ENCODE data around the gene GALR3. TPM values are rescaled to one million over a fixed set of nuclear protein-coding genes. Genes with fewer than 3 reads are reported as not detected.

The GALR3 gene
- total RNA-seq, 6 experiments from 2014 or later, result 0.29 to 0.83 TPM; not detected in 4

DNA sequence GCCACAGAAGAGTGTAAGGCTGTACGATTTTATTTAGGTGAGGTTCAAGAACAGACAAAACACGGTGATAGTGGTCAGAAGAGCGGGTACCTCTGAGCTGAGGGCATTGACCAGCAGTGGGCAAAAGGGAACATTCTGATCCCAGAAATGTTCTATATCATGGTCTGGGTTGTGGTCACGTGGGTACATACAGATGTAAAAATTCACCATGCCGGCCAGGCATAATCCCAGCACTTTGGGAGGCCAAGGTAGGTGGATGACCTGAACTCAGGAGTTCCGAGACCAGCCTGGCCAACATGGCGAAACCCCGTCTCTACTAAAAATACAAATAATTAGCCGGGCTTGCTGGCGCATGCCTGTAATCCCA, 46.6 kb upstream of the GALR3 start:
- TF ChIP-seq POLR2A (IDR thresholded peaks at IDR 0.05), result no peak
- TF ChIP-seq, protein P1, sequence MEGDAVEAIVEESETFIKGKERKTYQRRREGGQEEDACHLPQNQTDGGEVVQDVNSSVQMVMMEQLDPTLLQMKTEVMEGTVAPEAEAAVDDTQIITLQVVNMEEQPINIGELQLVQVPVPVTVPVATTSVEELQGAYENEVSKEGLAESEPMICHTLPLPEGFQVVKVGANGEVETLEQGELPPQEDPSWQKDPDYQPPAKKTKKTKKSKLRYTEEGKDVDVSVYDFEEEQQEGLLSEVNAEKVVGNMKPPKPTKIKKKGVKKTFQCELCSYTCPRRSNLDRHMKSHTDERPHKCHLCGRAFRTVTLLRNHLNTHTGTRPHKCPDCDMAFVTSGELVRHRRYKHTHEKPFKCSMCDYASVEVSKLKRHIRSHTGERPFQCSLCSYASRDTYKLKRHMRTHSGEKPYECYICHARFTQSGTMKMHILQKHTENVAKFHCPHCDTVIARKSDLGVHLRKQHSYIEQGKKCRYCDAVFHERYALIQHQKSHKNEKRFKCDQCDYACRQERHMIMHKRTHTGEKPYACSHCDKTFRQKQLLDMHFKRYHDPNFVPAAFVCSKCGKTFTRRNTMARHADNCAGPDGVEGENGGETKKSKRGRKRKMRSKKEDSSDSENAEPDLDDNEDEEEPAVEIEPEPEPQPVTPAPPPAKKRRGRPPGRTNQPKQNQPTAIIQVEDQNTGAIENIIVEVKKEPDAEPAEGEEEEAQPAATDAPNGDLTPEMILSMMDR (IDR thresholded peaks at IDR 0.05), result no peak
- 60% methylated on average over 6 of the region's 10 CpGs for WGBS (ENCODE audit: insufficient coverage, low coverage, low lambda C conversion rate, missing lambda C conversion rate)
- peaks cover 0 to 6% (median 3%) of the 10 kb centered on the region in 4 donors for H3K4me1 ChIP-seq

GRCh38 chr22:37777122-37777687, 46.0 kb upstream of the GALR3 start:
- Histone ChIP-seq H3K4me1 (peaks cover 0 to 6% (median 3%) of the 10 kb centered on the region in 4 donors), H3K4me3 (no peak overlapping the region), H3K9me3 (no peaks in the 10 kb centered on the region), H3K27ac (peak overlapping the region in 2 of 3 donors; percentile 32 to 71), H3K36me3 (peaks cover 0 to 8% (median 3%) of the 10 kb centered on the region in 4 donors), H3K27me3 (no peaks in the 10 kb centered on the region)
- DNase-seq (peak; percentile 73 to 90 (median 84)), ATAC-seq (peak; percentile 84 to 91 (median 86))
- intact Hi-C loops (cut with DNase I), result no loop called here
- TF ChIP-seq, protein P1 (IDR thresholded peaks at IDR 0.05), result no peak
- TF ChIP-seq POLR2A (IDR thresholded peaks at IDR 0.05), result no peak
- 37% methylated on average over 11 of the region's 11 CpGs for WGBS (ENCODE audit: insufficient coverage, low coverage, low lambda C conversion rate, missing lambda C conversion rate)

More for the DNA sequence above, 46.6 kb upstream of the GALR3 start:
- Histone ChIP-seq H3K27me3 (no peaks in the 10 kb centered on the region), H3K9me3 (no peaks in the 10 kb centered on the region), H3K36me3 (peaks cover 0 to 11% (median 5%) of the 10 kb centered on the region in 4 donors), H3K4me3 (no peak overlapping the region), H3K27ac (peak overlapping the region in 1 of 3 donors; percentile 71)
- ATAC-seq, result no peak
- intact Hi-C loops (cut with DNase I), result no loop called here
- DNase-seq, result no peak

DNA sequence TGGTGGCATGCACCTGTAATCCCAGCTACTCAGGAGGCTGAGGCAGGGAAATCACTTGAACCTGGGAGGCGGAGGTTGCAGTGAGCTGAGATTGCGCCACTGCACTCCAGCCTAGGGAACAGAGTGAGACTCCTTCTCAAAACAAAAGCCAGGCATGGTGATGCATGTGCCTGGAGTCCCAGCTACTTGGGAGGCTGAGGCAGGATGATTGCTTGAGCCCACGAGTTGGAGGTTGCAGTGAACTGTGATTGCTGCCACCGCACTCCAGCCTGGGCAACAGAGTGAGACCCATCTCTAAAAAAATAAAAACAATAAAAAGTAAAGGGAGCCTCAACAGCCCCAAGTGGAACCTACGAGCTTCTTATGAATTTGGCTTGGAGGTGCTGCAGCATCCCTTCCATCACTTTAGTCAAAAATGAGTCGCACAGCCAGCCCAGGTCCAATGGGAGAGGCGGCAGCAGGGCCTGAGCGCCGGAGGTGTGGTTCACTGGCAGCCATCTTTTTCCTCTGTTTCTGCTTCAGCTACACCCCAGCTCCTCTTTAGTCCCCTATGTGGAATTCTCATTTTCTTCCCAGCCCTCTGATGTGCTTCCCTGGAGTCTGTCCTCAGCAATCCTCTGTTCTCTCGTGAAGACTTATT, 44.7 kb upstream of the GALR3 start:
- DNase-seq (no peak), ATAC-seq (no peak)
- H3K4me1 ChIP-seq, result peaks cover 0 to 6% (median 3%) of the 10 kb centered on the region in 4 donors
- no peaks in the 10 kb centered on the region for H3K27me3 ChIP-seq
- TF ChIP-seq, protein P1 (IDR thresholded peaks at IDR 0.05), result no peak
- TF ChIP-seq POLR2A (IDR thresholded peaks at IDR 0.05), result no peak
- no peaks in the 10 kb centered on the region for H3K9me3 ChIP-seq
- intact Hi-C loops (cut with DNase I), result no loop called here
- H3K4me3 ChIP-seq, result no peak overlapping the region
- WGBS (ENCODE audit: insufficient coverage, low coverage, low lambda C conversion rate, missing lambda C conversion rate), result 85% methylated on average over 4 of the region's 10 CpGs
- H3K27ac ChIP-seq, result no peak overlapping the region
- peaks cover 0 to under 1% (median 0%) of the 10 kb centered on the region in 4 donors for H3K36me3 ChIP-seq

DNA sequence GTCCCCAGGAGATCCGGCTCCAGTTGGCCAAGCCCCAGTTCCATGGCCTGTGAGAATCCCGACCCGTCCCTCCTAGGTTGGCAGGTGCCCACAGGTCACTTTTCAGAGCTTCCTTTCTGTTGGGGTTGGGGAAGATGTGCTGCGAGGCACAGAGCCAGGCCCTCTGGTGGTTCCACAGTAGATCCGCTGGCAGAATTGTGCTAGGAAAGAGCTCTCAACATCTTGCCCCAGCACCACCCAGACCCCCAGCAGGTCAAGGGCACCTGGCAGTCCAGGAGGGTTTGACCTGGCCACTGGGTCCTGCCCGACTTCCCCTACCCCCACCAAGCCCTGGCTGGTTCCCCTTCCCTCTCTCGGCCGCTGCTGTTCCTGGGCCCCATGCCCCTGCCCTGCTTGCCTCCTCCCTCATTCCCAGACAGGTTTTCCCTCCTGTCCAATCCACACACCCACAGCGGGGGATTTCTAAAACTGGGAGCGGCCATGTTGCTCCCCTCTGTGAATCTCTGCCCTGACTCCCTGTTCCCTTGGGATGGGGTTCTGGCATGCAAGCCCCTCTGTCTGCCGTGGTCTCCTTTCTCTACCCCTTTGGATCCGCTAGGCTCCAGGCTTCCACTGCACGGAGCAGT, 41.6 kb upstream of the GALR3 start:
- Histone ChIP-seq H3K36me3 (no peaks in the 10 kb centered on the region), H3K4me1 (peaks cover 0 to 6% (median 3%) of the 10 kb centered on the region in 4 donors), H3K9me3 (no peaks in the 10 kb centered on the region), H3K27ac (no peak overlapping the region), H3K27me3 (no peaks in the 10 kb centered on the region), H3K4me3 (no peak overlapping the region)
- ATAC-seq, result peak; percentile 40 to 55 (median 45)
- peak in 2 of 3 donors; percentile 67 to 71 for DNase-seq
- no peak for TF ChIP-seq POLR2A (IDR thresholded peaks at IDR 0.05)
- TF ChIP-seq, protein P1 (IDR thresholded peaks at IDR 0.05), result peak; percentile 20 to 39 (median 30)
- 62% methylated on average over 6 of the region's 13 CpGs for WGBS (ENCODE audit: insufficient coverage, low coverage, low lambda C conversion rate, missing lambda C conversion rate)
- intact Hi-C loops (cut with DNase I), result no loop called here

Data from right lobe of liver (tissue), 6 donors.